HCT116 (cell line): ENCODE data around the gene ZNF133. TPM values are rescaled to one million over a fixed set of nuclear protein-coding genes. Genes with fewer than 3 reads are reported as not detected.

ENCODE experiments used
- ATAC-seq: fragments of 200-7000 bp; cut with Tn5 transposase; 2 replicates; pipeline ENCODE4 v1.9.1; 2020; ENCODE audit warnings: mild to moderate bottlenecking, moderate library complexity
- BruUV-seq: library from RNA; stranded (reverse); fragments of 400-500 nt; replicated peaks from 2 replicates; lab custom pipeline; 2021; lab: Mats Ljungman, UMichigan
- CTCF ChIA-PET: fragments of 300-600 bp; sonication (Branson Sonifier 250); formaldehyde crosslinking; loops from one replicate; lab custom pipeline; 2021; ENCODE audit warnings: antibody characterized with exemption; lab: Charles Lee
- POLR2A ChIA-PET: fragments of 300-600, 350-600 bp; sonication (Branson Sonifier 250); formaldehyde crosslinking; loops from one replicate; lab custom pipeline; 2021; ENCODE audit warnings: antibody characterized with exemption; lab: Charles Lee
- RAD21 ChIA-PET, 2 experiments: fragments of 300-600 bp; sonication (Branson Sonifier 250); formaldehyde crosslinking; loops; one replicate each; lab custom pipeline; 2023; ENCODE audit warnings: low total read pairs in 2 of 2; ENCODE audit not compliant: uncharacterized antibody in 2 of 2, unreplicated experiment in 2 of 2, low non-redundant PET in 1 of 2; lab: Charles Lee
- DNase-seq: peaks from one replicate; pipeline ENCODE4 v3.0.0-alpha.2; 2010; ENCODE audit warnings: low read depth, low spot score
- H2AFZ ChIP-seq: fragments of 200-600 bp; shearing (Covaris generic), sonication (generic); 2 replicates; pipeline ENCODE4 v1.6.1; 2017; ENCODE audit warnings: low read depth, mixed run types, mixed read lengths, antibody characterized with exemption, low read length; ENCODE audit not compliant: poor library complexity, severe bottlenecking
- H3K27ac ChIP-seq: 2 replicates; pipeline ENCODE4 v1.5.1; 2012; ENCODE audit warnings: low read depth, low read length
- H3K27me3 ChIP-seq: fragments of 200-600 bp; sonication (generic); 2 replicates; pipeline ENCODE4 v1.6.1; 2016; ENCODE audit warnings: mixed run types, low read length, mixed read lengths; ENCODE audit not compliant: insufficient read depth
- H3K36me3 ChIP-seq, 2 experiments: fragments of 200-500 bp in 1 of 2; fragments of 200-600 bp in 1 of 2; sonication (Bioruptor generic) in 1 of 2; sonication (generic) in 1 of 2; 2 replicates each; pipeline versions ENCODE4 v1.5.1 to v1.6.1; 2014 to 2016; ENCODE audit warnings: low read length in 2 of 2, inconsistent platforms in 1 of 2, mixed read lengths in 1 of 2, mixed run types in 1 of 2; ENCODE audit not compliant: insufficient read depth in 2 of 2, control insufficient read depth in 1 of 2
- H3K4me1 ChIP-seq, 2 experiments: fragments of 200-600 bp in 1 of 2; sonication (generic) in 1 of 2; 2 replicates each; pipeline versions ENCODE4 v1.5.1 to v1.6.1; 2012 to 2017; ENCODE audit warnings: low read length in 2 of 2, inconsistent platforms in 1 of 2, mild to moderate bottlenecking in 1 of 2, mixed read lengths in 1 of 2, mixed run types in 1 of 2, moderate library complexity in 1 of 2; ENCODE audit not compliant: insufficient read depth in 2 of 2, control insufficient read depth in 1 of 2
- H3K4me2 ChIP-seq: fragments of 200-600 bp; sonication (generic); 2 replicates; pipeline ENCODE4 v1.6.1; 2017; ENCODE audit warnings: mixed run types, low read length, mixed read lengths
- H3K4me3 ChIP-seq, 2 experiments: fragments of 200-600 bp in 1 of 2; sonication (generic) in 1 of 2; replicated peaks in 1 of 2; 2 replicates each; pipeline ENCODE4 v1.5.1; 2011 to 2016; ENCODE audit warnings: low read length in 2 of 2, control low read depth in 1 of 2, low read depth in 1 of 2, mild to moderate bottlenecking in 1 of 2, mixed read lengths in 1 of 2, mixed run types in 1 of 2
- H3K79me2 ChIP-seq: fragments of 200-600 bp; sonication (generic); 2 replicates; pipeline ENCODE4 v1.6.1; 2017; ENCODE audit warnings: mild to moderate bottlenecking, mixed run types, low read length, moderate library complexity, mixed read lengths; ENCODE audit not compliant: insufficient read depth
- H3K9ac ChIP-seq: fragments of 200-600 bp; sonication (generic); 2 replicates; pipeline ENCODE4 v1.6.1; 2016; ENCODE audit warnings: low read length, mixed read lengths
- H3K9me2 ChIP-seq: fragments of 200-600 bp; sonication (generic), shearing (Covaris generic); 2 replicates; pipeline ENCODE4 v1.6.1; 2017; ENCODE audit warnings: mixed run types, mild to moderate bottlenecking, moderate library complexity; ENCODE audit not compliant: insufficient read depth
- H3K9me3 ChIP-seq, 2 experiments: fragments of 200-500 bp in 1 of 2; fragments of 200-600 bp in 1 of 2; sonication (Bioruptor generic) in 1 of 2; sonication (generic) in 1 of 2; 2 replicates each; pipeline ENCODE4 v1.6.1; 2014 to 2017; ENCODE audit warnings: low read length in 2 of 2, mixed read lengths in 2 of 2, inconsistent platforms in 1 of 2, low read depth in 1 of 2, mild to moderate bottlenecking in 1 of 2, mixed run types in 1 of 2, moderate library complexity in 1 of 2; ENCODE audit not compliant: control insufficient read depth in 1 of 2, insufficient read depth in 1 of 2
- H4K20me1 ChIP-seq: fragments of 200-600 bp; sonication (generic), shearing (Covaris generic); 2 replicates; pipeline ENCODE4 v1.6.1; 2017; ENCODE audit warnings: mixed run types, mild to moderate bottlenecking, moderate library complexity; ENCODE audit not compliant: insufficient read depth
- CBX3 ChIP-seq: IDR thresholded peaks from 2 replicates; pipeline ENCODE4 v1.6.1; 2012; ENCODE audit warnings: low read depth
- CEBPB ChIP-seq: IDR thresholded peaks from 2 replicates; pipeline ENCODE4 v1.6.1; 2012; ENCODE audit warnings: low read depth
- EGR1 ChIP-seq: IDR thresholded peaks from 2 replicates; pipeline ENCODE4 v1.6.1; 2012; ENCODE audit warnings: low read depth
- ELF1 ChIP-seq: IDR thresholded peaks from 2 replicates; pipeline ENCODE4 v1.6.1; 2012; ENCODE audit warnings: low read depth, borderline replicate concordance
- EZH2 ChIP-seq: fragments of 200-600 bp; sonication (generic); IDR thresholded peaks from 2 replicates; pipeline ENCODE4 v1.6.1; 2017; ENCODE audit warnings: antibody characterized with exemption, mixed run types
- EZH2phosphoT487 ChIP-seq: fragments of 200-600 bp; IDR thresholded peaks from 2 replicates; pipeline ENCODE4 v1.6.1; 2018; ENCODE audit warnings: antibody characterized with exemption, borderline replicate concordance
- FOSL1 ChIP-seq: IDR thresholded peaks from 2 replicates; pipeline ENCODE4 v1.6.1; 2012; ENCODE audit warnings: low read depth
- JUND ChIP-seq: IDR thresholded peaks from 2 replicates; pipeline ENCODE4 v1.6.1; 2012
- POLR2A ChIP-seq: IDR thresholded peaks from 2 replicates; pipeline ENCODE4 v1.7.0; 2011; ENCODE audit warnings: borderline replicate concordance; ENCODE audit not compliant: insufficient read depth, insufficient read length; ENCODE audit errors: extremely low read depth
- POLR2AphosphoS5 ChIP-seq: IDR thresholded peaks from 2 replicates; pipeline ENCODE4 v1.6.1; 2011; ENCODE audit warnings: mild to moderate bottlenecking, low read depth, low read length, moderate library complexity
- SRF ChIP-seq: IDR thresholded peaks from 2 replicates; pipeline ENCODE4 v1.6.1; 2012; ENCODE audit warnings: low read depth
- TCF7L2 ChIP-seq: IDR thresholded peaks from 2 replicates; pipeline ENCODE4 v1.7.0; 2011; ENCODE audit warnings: borderline replicate concordance, inconsistent platforms; ENCODE audit not compliant: insufficient read depth, insufficient read length; ENCODE audit errors: extremely low read depth
- YY1 ChIP-seq: IDR thresholded peaks from 2 replicates; pipeline ENCODE4 v1.6.1; 2011; ENCODE audit warnings: low read length, low read depth, moderate library complexity, mild to moderate bottlenecking; ENCODE audit not compliant: insufficient replicate concordance; ENCODE audit errors: extremely low read depth
- ZFX ChIP-seq: fragments of 450-650 bp; IDR thresholded peaks from 2 replicates; pipeline ENCODE4 v1.6.1; 2017
- intact Hi-C: fragments of 100-400 bp; cut with micrococcal nuclease; formaldehyde crosslinking; loops from 2 replicates; pipeline ENCODE4 v1.10.0; 2022
- total RNA-seq: library from RNA; stranded (reverse); gene quantifications from one replicate; pipeline ENCODE4 v1.2.1, GENCODE V29; 2021; ENCODE audit not compliant: unreplicated experiment
- TF ChIP-seq, protein P1 (sequence below): IDR thresholded peaks from 2 replicates; pipeline ENCODE4 v1.6.1; 2012; ENCODE audit warnings: low read depth
- TF ChIP-seq, protein P2 (sequence below): IDR thresholded peaks from 2 replicates; pipeline ENCODE4 v1.6.1; 2011; ENCODE audit warnings: mild to moderate bottlenecking, low read length, moderate library complexity; ENCODE audit not compliant: insufficient replicate concordance; ENCODE audit errors: extremely low read depth
- TF ChIP-seq, protein P3 (sequence below): IDR thresholded peaks from 2 replicates; pipeline ENCODE4 v1.6.1; 2012
- TF ChIP-seq, protein P4 (sequence below), 3 experiments: fragments of 200-600 bp in 1 of 3; sonication (generic) in 1 of 3; IDR thresholded peaks in 2 of 3; conservative IDR thresholded peaks in 1 of 3; 2 replicates each; pipeline ENCODE4 v1.5.1; 2012 to 2017; ENCODE audit warnings: low read depth in 2 of 3, low read length in 2 of 3, antibody characterized with exemption in 1 of 3, borderline replicate concordance in 1 of 3, control low read depth in 1 of 3, mild to moderate bottlenecking in 1 of 3, mixed read lengths in 1 of 3, mixed run types in 1 of 3, moderate library complexity in 1 of 3; ENCODE audit not compliant: insufficient read depth in 1 of 3
- TF ChIP-seq, protein P5 (sequence below): IDR thresholded peaks from 2 replicates; pipeline ENCODE4 v1.6.1; 2012

The ZNF133 gene
- total RNA-seq, 1 experiment from 2014 or later = 9.3 TPM

DNA sequence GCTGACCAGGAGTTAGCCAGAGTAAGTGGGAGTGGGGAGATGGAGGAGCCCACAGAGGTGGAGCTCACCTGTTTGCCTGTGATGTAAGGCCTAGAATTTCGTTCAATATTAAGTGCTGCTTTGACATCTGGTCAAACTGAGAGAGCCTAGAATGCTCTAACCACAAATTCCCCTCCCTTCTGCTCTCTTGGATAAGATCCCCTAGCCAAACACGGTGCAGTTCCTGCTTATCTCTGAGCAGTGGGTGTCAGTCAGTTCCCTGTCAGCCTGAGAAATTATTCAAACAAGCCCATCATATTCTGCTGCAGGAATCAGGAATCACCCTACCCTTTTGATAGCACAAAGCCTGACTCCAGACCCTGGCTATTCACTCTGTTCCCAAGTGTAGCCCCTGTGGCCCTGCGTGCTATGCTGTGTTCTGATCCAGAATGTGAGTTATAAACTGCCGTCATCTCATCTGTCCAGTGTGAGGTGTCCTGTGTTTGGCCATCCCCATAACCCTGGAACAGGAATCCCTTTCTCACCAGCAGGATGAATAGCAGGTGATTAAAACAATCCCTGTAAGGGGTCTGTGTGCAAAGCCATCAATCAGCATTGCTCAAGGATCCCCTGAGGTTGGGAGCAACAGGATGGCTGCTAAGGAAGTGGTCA lies 31.8 kb upstream of the ZNF133 start:
- intact Hi-C loops = no loop called here
- Histone ChIP-seq H2AFZ (no peak overlapping the region), H3K27me3 (no peaks in the 10 kb centered on the region), H4K20me1 (no peaks in the 10 kb centered on the region), H3K9me3 (no peaks in the 10 kb centered on the region), H3K9ac (no peak overlapping the region), H3K36me3 (no peaks in the 10 kb centered on the region), H3K27ac (no peak overlapping the region), H3K4me1 (peaks cover 13 to 25% of the 10 kb centered on the region in 2 experiments), H3K4me2 (no peak overlapping the region), H3K79me2 (no peaks in the 10 kb centered on the region), H3K4me3 (no peak overlapping the region), H3K9me2 (no peaks in the 10 kb centered on the region)
- DNase-seq (no peak), ATAC-seq (no peak)
- TF ChIP-seq CBX3 = no peak
- TF ChIP-seq, protein P1, sequence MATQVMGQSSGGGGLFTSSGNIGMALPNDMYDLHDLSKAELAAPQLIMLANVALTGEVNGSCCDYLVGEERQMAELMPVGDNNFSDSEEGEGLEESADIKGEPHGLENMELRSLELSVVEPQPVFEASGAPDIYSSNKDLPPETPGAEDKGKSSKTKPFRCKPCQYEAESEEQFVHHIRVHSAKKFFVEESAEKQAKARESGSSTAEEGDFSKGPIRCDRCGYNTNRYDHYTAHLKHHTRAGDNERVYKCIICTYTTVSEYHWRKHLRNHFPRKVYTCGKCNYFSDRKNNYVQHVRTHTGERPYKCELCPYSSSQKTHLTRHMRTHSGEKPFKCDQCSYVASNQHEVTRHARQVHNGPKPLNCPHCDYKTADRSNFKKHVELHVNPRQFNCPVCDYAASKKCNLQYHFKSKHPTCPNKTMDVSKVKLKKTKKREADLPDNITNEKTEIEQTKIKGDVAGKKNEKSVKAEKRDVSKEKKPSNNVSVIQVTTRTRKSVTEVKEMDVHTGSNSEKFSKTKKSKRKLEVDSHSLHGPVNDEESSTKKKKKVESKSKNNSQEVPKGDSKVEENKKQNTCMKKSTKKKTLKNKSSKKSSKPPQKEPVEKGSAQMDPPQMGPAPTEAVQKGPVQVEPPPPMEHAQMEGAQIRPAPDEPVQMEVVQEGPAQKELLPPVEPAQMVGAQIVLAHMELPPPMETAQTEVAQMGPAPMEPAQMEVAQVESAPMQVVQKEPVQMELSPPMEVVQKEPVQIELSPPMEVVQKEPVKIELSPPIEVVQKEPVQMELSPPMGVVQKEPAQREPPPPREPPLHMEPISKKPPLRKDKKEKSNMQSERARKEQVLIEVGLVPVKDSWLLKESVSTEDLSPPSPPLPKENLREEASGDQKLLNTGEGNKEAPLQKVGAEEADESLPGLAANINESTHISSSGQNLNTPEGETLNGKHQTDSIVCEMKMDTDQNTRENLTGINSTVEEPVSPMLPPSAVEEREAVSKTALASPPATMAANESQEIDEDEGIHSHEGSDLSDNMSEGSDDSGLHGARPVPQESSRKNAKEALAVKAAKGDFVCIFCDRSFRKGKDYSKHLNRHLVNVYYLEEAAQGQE = no peak
- no peak for TF ChIP-seq EZH2phosphoT487
- no peak for TF ChIP-seq POLR2A
- TF ChIP-seq, protein P2, sequence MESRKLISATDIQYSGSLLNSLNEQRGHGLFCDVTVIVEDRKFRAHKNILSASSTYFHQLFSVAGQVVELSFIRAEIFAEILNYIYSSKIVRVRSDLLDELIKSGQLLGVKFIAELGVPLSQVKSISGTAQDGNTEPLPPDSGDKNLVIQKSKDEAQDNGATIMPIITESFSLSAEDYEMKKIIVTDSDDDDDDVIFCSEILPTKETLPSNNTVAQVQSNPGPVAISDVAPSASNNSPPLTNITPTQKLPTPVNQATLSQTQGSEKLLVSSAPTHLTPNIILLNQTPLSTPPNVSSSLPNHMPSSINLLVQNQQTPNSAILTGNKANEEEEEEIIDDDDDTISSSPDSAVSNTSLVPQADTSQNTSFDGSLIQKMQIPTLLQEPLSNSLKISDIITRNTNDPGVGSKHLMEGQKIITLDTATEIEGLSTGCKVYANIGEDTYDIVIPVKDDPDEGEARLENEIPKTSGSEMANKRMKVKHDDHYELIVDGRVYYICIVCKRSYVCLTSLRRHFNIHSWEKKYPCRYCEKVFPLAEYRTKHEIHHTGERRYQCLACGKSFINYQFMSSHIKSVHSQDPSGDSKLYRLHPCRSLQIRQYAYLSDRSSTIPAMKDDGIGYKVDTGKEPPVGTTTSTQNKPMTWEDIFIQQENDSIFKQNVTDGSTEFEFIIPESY = no peak
- TF ChIP-seq ELF1 = no peak
- no peak for TF ChIP-seq SRF
- TF ChIP-seq ZFX = no peak
- TF ChIP-seq EZH2 = no peak
- TF ChIP-seq, protein P3, sequence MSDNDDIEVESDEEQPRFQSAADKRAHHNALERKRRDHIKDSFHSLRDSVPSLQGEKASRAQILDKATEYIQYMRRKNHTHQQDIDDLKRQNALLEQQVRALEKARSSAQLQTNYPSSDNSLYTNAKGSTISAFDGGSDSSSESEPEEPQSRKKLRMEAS = no peak
- no peak for TF ChIP-seq EGR1
- TF ChIP-seq FOSL1 = no peak
- TF ChIP-seq, protein P4, sequence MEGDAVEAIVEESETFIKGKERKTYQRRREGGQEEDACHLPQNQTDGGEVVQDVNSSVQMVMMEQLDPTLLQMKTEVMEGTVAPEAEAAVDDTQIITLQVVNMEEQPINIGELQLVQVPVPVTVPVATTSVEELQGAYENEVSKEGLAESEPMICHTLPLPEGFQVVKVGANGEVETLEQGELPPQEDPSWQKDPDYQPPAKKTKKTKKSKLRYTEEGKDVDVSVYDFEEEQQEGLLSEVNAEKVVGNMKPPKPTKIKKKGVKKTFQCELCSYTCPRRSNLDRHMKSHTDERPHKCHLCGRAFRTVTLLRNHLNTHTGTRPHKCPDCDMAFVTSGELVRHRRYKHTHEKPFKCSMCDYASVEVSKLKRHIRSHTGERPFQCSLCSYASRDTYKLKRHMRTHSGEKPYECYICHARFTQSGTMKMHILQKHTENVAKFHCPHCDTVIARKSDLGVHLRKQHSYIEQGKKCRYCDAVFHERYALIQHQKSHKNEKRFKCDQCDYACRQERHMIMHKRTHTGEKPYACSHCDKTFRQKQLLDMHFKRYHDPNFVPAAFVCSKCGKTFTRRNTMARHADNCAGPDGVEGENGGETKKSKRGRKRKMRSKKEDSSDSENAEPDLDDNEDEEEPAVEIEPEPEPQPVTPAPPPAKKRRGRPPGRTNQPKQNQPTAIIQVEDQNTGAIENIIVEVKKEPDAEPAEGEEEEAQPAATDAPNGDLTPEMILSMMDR (IDR thresholded peaks at IDR 0.05 in 2 of 3, conservative IDR thresholded peaks at IDR 0.05 in 1 of 3; ENCODE audit: borderline replicate concordance in 1 of 3, insufficient read depth in 1 of 3, low read depth in 2 of 3, low read length in 2 of 3) = no peak
- TF ChIP-seq, protein P5, sequence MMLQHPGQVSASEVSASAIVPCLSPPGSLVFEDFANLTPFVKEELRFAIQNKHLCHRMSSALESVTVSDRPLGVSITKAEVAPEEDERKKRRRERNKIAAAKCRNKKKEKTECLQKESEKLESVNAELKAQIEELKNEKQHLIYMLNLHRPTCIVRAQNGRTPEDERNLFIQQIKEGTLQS = no peak
- no peak for TF ChIP-seq TCF7L2
- TF ChIP-seq JUND = no peak
- no peak for TF ChIP-seq YY1
- no peak for TF ChIP-seq CEBPB
- TF ChIP-seq POLR2AphosphoS5 = no peak
- POLR2A ChIA-PET = no interaction called here
- CTCF ChIA-PET = no interaction called here
- RAD21 ChIA-PET = no interaction called here
- BruUV-seq = no TSS peak
